ENCODE results near the gene USP20. TPM values are rescaled to one million over a fixed set of nuclear protein-coding genes. Genes with fewer than 3 reads are reported as not detected.
A peak's percentile ranks its signal among the peaks of the same experiment; 100 is the strongest.

USP20 gene
- total RNA-seq, 1 donor from 2014 or later, result 15.7 TPM

DNA sequence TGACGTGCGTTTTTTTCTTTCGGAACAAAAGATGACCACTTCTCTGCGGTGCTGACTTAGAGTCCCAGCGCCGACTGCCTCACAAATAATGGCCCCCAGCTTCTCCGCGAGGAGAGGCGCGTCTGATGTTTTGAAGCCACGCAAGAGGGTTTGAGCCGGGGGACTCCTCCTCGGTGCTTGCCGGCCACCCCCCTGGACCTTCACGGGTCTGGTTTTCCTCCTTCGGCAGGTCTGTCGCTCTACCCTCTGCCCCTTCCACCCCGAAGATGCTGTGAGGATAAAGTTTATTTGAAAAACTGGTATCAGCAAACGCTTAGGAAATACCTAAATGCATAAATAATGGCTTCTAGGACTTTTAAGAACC, 584 bp downstream of the USP20 start:
- Histone ChIP-seq H3K4me3 (ENCODE audit: low read depth, low read length) (peak overlapping the region; percentile 76), H3K27me3 (ENCODE audit: control insufficient read depth, insufficient read depth, low read length) (no peaks in the 10 kb centered on the region), H3K36me3 (ENCODE audit: control insufficient read depth, insufficient read depth, low read length) (no peaks in the 10 kb centered on the region)
- TF ChIP-seq, protein P1, sequence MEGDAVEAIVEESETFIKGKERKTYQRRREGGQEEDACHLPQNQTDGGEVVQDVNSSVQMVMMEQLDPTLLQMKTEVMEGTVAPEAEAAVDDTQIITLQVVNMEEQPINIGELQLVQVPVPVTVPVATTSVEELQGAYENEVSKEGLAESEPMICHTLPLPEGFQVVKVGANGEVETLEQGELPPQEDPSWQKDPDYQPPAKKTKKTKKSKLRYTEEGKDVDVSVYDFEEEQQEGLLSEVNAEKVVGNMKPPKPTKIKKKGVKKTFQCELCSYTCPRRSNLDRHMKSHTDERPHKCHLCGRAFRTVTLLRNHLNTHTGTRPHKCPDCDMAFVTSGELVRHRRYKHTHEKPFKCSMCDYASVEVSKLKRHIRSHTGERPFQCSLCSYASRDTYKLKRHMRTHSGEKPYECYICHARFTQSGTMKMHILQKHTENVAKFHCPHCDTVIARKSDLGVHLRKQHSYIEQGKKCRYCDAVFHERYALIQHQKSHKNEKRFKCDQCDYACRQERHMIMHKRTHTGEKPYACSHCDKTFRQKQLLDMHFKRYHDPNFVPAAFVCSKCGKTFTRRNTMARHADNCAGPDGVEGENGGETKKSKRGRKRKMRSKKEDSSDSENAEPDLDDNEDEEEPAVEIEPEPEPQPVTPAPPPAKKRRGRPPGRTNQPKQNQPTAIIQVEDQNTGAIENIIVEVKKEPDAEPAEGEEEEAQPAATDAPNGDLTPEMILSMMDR (IDR thresholded peaks at IDR 0.05; ENCODE audit: insufficient read depth, low read length, poor library complexity, severe bottlenecking), result no peak
- no peak for DNase-seq (ENCODE audit: low read depth)

DNA sequence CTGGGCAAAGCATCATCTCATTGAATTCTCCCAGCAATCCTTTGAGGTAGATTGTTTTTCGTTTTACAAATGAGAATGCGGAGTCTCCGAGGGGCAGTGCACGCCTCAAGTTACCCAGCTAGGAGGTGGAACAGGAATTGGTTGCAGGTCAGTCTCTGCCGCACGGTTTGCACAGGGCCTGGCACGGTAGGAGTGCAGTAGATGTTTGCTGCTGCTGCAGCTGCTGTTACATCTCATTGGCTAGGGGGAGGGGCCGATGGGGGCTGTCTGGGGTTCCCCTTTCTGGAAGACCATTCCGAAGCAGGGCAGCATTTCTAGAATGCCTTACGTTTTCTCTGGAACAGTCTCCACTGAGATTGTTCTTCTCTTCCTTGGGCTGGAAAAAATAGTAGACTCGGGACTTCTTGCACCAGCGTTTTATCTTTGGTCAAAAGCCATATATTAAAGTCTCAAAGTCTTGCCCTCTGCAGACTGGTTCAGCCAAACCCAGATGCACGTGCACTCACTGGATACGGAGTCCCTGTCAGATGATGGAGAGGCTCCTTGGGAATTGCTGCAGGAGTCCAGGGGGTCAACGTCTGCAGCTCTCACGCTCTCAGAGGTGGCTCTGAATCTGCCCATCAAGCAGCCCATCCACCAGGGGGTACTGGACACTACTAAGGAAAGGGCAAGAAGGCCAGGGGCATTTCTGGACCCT, 1.2 kb downstream of the USP20 start:
- TF ChIP-seq, protein P1 (IDR thresholded peaks at IDR 0.05; ENCODE audit: insufficient read depth, low read length, poor library complexity, severe bottlenecking), result no peak
- Histone ChIP-seq H3K27me3 (ENCODE audit: control insufficient read depth, insufficient read depth, low read length) (no peaks in the 10 kb centered on the region), H3K36me3 (ENCODE audit: control insufficient read depth, insufficient read depth, low read length) (no peaks in the 10 kb centered on the region), H3K4me3 (ENCODE audit: low read depth, low read length) (peak overlapping the region; percentile 76)
- no peak for DNase-seq (ENCODE audit: low read depth)

DNA sequence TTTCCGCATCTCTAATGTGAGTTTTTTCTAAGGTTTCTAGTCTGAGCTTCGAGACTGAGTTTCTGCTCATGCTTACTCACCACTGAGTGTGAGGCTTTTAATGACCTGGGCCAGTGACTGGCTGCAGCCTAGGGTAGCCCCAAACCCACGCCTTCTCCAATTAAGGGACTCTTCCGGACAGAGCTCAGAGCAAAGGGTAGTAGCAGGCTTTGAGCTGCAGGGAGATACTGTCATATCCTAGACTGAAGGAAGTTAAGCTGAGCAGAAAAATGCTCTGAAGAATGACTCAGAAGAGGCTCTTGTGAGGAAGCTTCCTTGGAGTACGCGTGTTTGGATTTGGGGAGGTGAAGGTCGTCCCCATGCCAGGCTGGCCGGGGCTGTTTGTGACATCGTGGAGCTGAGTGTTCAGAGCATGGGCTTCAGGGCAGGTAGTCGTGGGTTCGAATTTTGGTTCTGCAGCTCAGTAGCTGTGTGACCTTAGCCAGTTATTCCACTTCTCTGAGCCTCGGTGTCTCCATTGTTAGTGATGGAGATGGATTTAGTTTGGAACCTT, 3.5 kb downstream of the USP20 start:
- no peak for DNase-seq (ENCODE audit: low read depth)
- Histone ChIP-seq H3K27me3 (ENCODE audit: control insufficient read depth, insufficient read depth, low read length) (no peaks in the 10 kb centered on the region), H3K36me3 (ENCODE audit: control insufficient read depth, insufficient read depth, low read length) (no peaks in the 10 kb centered on the region), H3K4me3 (ENCODE audit: low read depth, low read length) (no peak overlapping the region)
- TF ChIP-seq, protein P1 (IDR thresholded peaks at IDR 0.05; ENCODE audit: insufficient read depth, low read length, poor library complexity, severe bottlenecking), result no peak

DNA sequence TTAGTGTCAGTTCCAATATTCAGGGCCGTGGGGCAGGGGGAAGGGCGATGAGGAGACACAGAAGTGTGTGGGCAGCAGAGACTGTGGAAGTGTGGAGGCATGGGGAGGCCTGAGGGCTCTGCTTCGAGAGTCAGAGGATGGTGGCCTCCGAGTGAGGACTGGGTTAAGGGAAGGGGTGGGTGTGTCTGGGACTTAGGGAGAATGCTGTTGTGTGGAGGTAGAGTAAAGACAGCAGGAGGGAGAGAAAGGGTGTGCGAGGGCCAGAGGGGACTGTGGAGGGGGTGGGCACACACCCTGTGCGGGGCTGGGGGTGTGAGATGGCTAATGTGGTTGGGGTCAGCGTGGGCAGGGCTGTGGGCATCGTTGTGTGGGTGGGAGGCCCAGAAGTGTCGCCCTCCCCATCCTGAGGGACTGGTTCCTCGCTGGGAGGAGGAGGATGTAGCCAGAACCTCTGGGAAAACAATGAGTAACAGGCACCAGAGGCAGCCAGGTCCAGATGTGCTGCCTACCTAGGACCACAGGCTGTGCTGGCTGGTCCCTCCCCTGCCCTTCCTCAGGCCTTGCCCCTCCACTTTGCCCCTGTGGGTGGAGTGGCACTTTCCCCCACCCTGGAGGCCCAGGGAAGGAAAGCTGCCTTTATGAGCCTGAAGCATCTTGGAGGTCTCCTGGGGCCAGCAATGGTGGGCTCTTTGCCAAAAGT, 4.2 kb downstream of the USP20 start:
- no peaks in the 10 kb centered on the region for H3K36me3 ChIP-seq (ENCODE audit: control insufficient read depth, insufficient read depth, low read length)
- no peaks in the 10 kb centered on the region for H3K27me3 ChIP-seq (ENCODE audit: control insufficient read depth, insufficient read depth, low read length)
- TF ChIP-seq, protein P1 (IDR thresholded peaks at IDR 0.05; ENCODE audit: insufficient read depth, low read length, poor library complexity, severe bottlenecking), result no peak
- no peak for DNase-seq (ENCODE audit: low read depth)
- no peak overlapping the region for H3K4me3 ChIP-seq (ENCODE audit: low read depth, low read length)

DNA sequence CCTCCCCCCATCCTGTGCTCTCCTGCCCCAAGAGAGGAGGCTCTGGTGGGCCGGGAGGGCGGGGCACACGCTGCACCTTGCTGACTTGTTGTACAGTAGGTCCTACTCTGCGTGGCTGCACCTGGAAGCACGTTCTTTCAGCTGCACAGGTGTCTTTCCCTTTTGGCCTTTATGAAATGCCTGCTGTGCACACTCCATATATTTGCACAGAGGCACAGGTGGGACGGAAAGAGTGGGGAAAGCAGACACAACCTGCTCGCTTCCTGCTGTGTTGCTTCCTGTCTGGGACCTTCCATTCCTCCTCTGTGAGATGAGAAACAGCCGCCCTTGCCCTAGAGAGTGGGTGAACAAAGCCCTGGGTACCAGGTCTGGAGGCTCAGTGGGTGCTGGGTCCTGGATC, 4.8 kb downstream of the USP20 start:
- no peaks in the 10 kb centered on the region for H3K27me3 ChIP-seq (ENCODE audit: control insufficient read depth, insufficient read depth, low read length)
- DNase-seq (ENCODE audit: low read depth), result no peak
- H3K36me3 ChIP-seq (ENCODE audit: control insufficient read depth, insufficient read depth, low read length), result no peaks in the 10 kb centered on the region
- H3K4me3 ChIP-seq (ENCODE audit: low read depth, low read length), result no peak overlapping the region
- TF ChIP-seq, protein P1 (IDR thresholded peaks at IDR 0.05; ENCODE audit: insufficient read depth, low read length, poor library complexity, severe bottlenecking), result no peak

Measured in kidney epithelial cell (primary cell).